GM19025 (cell line): ENCODE results near the gene MTA2.
"Not testable (repeated sequence)": the region's sequence is repeated elsewhere in the genome, so short reads cannot be mapped to it uniquely, and the experiment has no call there.

ENCODE experiments used
- ATAC-seq: cut with Tn5 transposase; IDR thresholded peaks from one replicate; pipeline ENCODE4 v1.9.1; 2021; ENCODE audit warnings: mild to moderate bottlenecking, low read depth, moderate library complexity; ENCODE audit not compliant: unreplicated experiment

The MTA2 gene

GRCh38 chr11:62570903-62571302 lies 30.8 kb downstream of the MTA2 start:
- ATAC-seq, result not testable (repeated sequence)

DNA sequence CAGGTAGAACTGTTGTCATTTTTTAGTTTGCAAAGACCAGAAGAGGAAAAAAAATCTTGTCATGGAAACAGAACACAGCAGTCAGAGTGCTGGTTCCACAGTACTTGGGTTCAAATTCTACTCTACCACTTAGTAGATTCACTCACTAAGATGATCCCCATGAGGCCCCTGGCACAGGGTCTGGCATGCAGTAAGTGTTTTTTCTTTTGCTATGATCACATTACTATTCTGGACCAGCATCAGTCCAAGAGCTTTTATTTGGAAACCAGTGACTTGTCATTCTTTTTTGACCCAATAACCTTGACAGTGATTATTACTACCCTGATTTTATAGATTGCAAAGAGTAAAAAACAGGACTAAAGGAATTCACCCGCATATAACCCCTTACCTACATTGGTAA lies 32.1 kb downstream of the MTA2 start:
- no peak for ATAC-seq

DNA sequence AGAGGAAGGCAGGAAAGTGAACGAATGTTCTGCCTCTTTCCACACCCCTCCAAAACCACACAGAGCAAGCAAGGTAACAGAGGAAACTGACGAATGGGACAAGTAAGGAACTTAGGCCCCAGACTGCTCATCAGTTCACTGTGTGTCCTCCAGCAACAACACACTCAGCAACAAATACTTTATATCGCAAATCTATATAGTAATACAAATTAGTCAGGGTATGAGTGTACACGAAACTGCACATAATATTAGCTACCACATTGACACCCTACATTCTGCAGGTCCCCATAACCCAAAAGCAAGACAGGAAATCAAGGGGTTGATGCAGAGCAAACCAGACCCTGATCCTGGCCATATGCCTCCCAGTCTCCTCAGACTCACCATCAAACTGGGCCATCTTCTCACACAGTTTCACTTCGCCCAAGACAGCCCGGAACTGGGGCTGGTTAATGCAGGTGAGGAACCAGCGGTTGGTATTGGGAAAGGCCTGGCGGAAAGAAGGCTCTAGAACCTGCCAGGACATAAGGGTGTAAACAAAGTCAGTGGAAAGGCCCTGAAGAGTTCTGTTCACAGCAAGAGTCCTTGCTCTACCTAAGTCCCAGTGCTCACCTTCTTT lies 34.5 kb downstream of the MTA2 start:
- no peak for ATAC-seq

GRCh38 chr11:62566247-62566646 lies 35.4 kb downstream of the MTA2 start:
- ATAC-seq, result no peak

- no peak for ATAC-seq
Measured at GRCh38 chr11:62565100-62565802, 36.4 kb downstream of the MTA2 start.

- ATAC-seq, result not testable (repeated sequence)
Measured at GRCh38 chr11:62561677-62562230, 39.9 kb downstream of the MTA2 start.

- ATAC-seq, result no peak
Measured at GRCh38 chr11:62560566-62561103, 41.0 kb downstream of the MTA2 start.

GRCh38 chr11:62559626-62560025 lies 42.0 kb downstream of the MTA2 start:
- not testable (repeated sequence) for ATAC-seq

- no peak for ATAC-seq
Measured at GRCh38 chr11:62559204-62559603, 42.5 kb downstream of the MTA2 start.

DNA sequence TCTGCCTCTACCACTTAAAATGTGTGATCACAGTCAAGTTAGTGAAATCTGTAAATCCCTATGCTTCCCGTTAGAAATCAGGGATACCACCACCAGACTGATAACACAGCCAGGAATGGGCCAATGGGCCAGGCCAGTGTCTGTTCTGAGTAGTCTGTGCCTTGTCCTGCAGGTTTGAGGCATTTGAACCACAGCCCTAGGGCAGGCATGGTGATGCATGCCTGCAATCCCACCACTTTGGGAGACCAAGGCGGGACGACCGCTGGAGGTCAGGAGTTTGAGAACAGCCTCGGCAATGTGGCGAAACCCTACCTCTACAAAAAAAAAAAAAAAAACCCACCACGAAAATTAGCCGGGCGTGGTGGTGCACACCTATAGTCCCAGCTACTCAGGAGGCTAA lies 43.0 kb downstream of the MTA2 start:
- ATAC-seq, result no peak

- peak; percentile 27 for ATAC-seq
Measured at GRCh38 chr11:62556875-62557631, 44.6 kb downstream of the MTA2 start.

- ATAC-seq, result peak; percentile 36
Measured at GRCh38 chr11:62556108-62556874, 45.4 kb downstream of the MTA2 start.

- no peak for ATAC-seq
Measured at GRCh38 chr11:62555464-62556107, 46.1 kb downstream of the MTA2 start.

DNA sequence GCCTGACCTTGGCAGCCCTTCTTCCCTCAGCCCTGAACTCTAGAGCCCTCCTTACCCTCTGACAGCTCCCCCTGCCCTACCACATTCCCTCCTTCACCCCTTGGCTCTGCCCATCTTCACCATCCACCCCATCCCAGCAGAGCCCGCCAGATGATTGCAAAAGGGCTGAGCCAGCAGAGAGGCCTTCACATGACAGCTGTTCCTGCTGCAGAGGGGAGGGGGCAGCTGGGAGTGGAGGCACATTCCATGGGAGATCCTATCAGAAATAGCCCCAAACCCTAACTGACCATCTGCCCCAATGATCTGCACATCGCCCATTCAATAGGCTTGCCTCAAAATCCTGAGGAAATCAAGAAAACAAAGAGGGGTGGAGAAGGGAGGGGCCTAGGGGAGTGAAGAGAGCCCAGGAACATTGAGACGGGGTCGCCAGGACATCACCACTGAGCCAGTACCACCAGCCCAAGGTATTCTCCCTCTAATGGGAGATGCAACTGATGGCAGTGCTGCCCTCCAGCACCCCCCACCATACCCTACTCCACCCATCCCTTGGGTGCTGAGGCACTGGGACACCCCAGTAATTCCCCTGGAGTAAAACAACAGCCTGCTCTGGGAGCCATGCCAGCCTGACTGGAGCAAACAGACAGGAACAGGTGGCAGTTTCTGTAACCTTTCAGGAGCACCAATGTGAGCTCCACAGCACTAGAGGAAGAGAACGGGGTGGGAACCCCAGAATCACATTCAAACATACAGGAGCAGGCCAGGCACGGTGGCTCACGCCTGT lies 47.1 kb downstream of the MTA2 start:
- no peak for ATAC-seq

GRCh38 chr11:62553839-62554361 lies 47.8 kb downstream of the MTA2 start:
- ATAC-seq, result no peak

DNA sequence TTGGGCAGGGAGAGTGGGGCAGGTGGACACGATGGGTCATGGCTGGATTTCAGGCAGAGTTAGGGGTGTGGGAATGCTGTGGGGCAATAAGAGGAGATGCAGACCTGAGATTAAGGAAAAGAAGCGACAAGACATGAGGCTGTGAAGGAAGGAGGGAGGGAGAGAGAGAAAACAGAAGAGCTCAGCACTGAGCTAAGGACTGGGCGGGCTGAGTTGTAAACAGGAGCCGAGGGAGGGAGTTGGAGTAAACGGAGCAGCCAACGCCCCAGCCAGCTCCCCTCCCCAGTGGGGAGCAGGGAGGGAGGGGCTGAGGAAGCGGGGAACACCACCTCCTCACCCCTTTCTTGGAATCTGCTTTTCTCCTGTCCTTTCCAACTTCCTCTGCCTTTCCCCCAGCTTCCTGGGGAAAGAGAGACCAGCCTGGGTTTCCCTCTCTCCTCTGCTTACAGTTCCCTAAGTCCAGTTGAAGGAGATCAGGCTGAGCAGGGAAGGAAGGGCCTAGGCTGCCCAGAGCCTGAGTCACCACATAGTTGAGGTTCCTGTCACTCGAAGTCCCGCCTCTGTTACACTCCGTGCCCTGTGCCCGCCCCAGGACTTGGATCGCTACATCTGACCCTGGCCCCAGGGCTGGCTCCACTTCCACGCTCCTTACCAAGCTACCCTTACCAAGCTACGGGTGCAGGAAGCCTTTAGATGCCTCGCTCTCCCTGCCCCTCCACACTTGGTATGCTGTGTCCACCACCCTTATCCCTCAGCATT lies 48.4 kb downstream of the MTA2 start:
- ATAC-seq, result no peak

GRCh38 chr11:62552485-62553079 lies 49.1 kb downstream of the MTA2 start:
- ATAC-seq, result no peak

- not testable (repeated sequence) for ATAC-seq
Measured at GRCh38 chr11:62550478-62550877, 51.2 kb downstream of the MTA2 start.
